Activated B cell treated with CpG ODN at 0.5 μM for 24 hours (primary cell): ENCODE data around the gene DDIAS. TPM values are rescaled to one million over a fixed set of nuclear protein-coding genes. Genes with fewer than 3 reads are reported as not detected.

Experiments used
- ATAC-seq: fragments of 200-7000 bp; cut with Tn5 transposase; one replicate; pipeline ENCODE4 v1.10.0; 2021; ENCODE audit warnings: low read depth, mild to moderate bottlenecking, moderate library complexity
- CTCF ChIA-PET: fragments of 350-600 bp; sonication (Branson Sonifier 250); formaldehyde crosslinking; loops from one replicate; lab custom pipeline; 2021; ENCODE audit warnings: antibody characterized with exemption; lab: Charles Lee
- POLR2A ChIA-PET: fragments of 350-600 bp; sonication (Branson Sonifier 250); formaldehyde crosslinking; loops from one replicate; lab custom pipeline; 2021; ENCODE audit warnings: antibody characterized with exemption; lab: Charles Lee
- DNase-seq: peaks from one replicate; pipeline ENCODE4 v3.0.0; 2022
- H3K27ac Mint-ChIP-seq: one replicate; pipeline ENCODE4 v1.8.0; 2020; ENCODE audit warnings: mixed read lengths
- H3K27me3 Mint-ChIP-seq: one replicate; pipeline ENCODE4 v1.8.0; 2021; ENCODE audit warnings: mixed read lengths
- H3K36me3 Mint-ChIP-seq: one replicate; pipeline ENCODE4 v1.8.0; 2021; ENCODE audit warnings: low read depth, mixed read lengths
- H3K4me1 Mint-ChIP-seq: one replicate; pipeline ENCODE4 v1.8.0; 2021; ENCODE audit warnings: mixed read lengths
- H3K4me3 Mint-ChIP-seq: one replicate; pipeline ENCODE4 v1.8.0; 2020; ENCODE audit warnings: mild to moderate bottlenecking, mixed read lengths
- H3K9me3 Mint-ChIP-seq: one replicate; pipeline ENCODE4 v1.8.0; 2020; ENCODE audit warnings: mixed read lengths
- CTCF ChIP-seq: fragments of 200-600 bp; IDR thresholded peaks from one replicate; pipeline ENCODE4 v1.8.0; 2022; ENCODE audit warnings: antibody characterized with exemption, mild to moderate bottlenecking
- intact Hi-C: fragments of 100-400 bp; cut with micrococcal nuclease; formaldehyde crosslinking; loops from one replicate; pipeline ENCODE4 v1.15.1; 2024
- total RNA-seq: library from RNA; stranded (reverse); gene quantifications from 2 replicates; pipeline ENCODE4 v1.2.3, GENCODE V29; 2022

DDIAS gene
- total RNA-seq, 1 donor from 2014 or later = 4.7 TPM

- Mint-ChIP-seq H3K4me3 (no peak overlapping the region), H3K27me3 (no peaks in the 10 kb centered on the region), H3K36me3 (peaks cover under 1% of the 10 kb centered on the region), H3K27ac (no peak overlapping the region), H3K9me3 (no peaks in the 10 kb centered on the region), H3K4me1 (peaks cover 22% of the 10 kb centered on the region)
- ATAC-seq (peak; percentile 64), DNase-seq (no peak)
- no peak for TF ChIP-seq CTCF
- intact Hi-C loops = loop anchor here (2.0 kb wide), 1 partner anchor 15 kb away; no protein-coding TSS in a partner anchor
- ChIA-PET POLR2A (interaction anchor here (2.2 kb wide), 1 partner anchor 12 kb away, joined by 12 read pairs; the partner anchor contains the start of genes DDIAS and PRCP), CTCF (interaction anchor here (1.0 to 1.9 kb wide), 3 partner anchors 9 to 22 kb away, joined by 3 to 5 read pairs (median 5); no protein-coding TSS in a partner anchor)
These were observed 12.2 kb upstream of the DDIAS start for GRCh38 chr11:82889133-82890001.

DNA sequence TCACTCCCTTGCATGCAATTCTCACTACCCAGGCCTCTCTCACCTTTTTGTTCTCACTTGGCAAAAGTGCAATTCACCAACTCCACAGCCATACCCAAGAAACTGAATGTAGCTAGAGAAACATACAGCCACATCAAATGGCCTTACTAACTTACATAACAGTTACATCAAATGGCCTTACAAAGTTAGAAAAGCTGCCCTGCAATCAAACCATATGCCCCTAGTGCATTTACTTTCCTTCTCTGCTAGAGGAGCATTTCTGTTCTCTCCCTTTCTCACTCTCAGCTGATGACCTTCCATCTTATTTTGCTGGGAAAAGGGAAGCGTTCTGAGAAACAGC, 11.6 kb upstream of the DDIAS start:
- Mint-ChIP-seq H3K27me3 (no peaks in the 10 kb centered on the region), H3K27ac (no peak overlapping the region), H3K9me3 (no peaks in the 10 kb centered on the region), H3K4me1 (peaks cover 26% of the 10 kb centered on the region), H3K36me3 (no peaks in the 10 kb centered on the region), H3K4me3 (no peak overlapping the region)
- intact Hi-C loops = no loop called here
- CTCF ChIA-PET = interaction anchor here (1.0 kb wide), 1 partner anchor 8 kb away, joined by 3 read pairs; no protein-coding TSS in a partner anchor
- POLR2A ChIA-PET = interaction anchor here (2.2 kb wide), 1 partner anchor 11 kb away, joined by 12 read pairs; the partner anchor contains the start of genes DDIAS and PRCP
- ATAC-seq = no peak
- no peak for TF ChIP-seq CTCF
- DNase-seq = no peak

- DNase-seq (no peak), ATAC-seq (no peak)
- CTCF ChIA-PET = interaction anchor here (1.0 kb wide), 1 partner anchor 23 kb away, joined by 4 read pairs; no protein-coding TSS in a partner anchor
- H3K9me3 Mint-ChIP-seq = peaks cover 2% of the 10 kb centered on the region
- POLR2A ChIA-PET = interaction anchor here (0.9 kb wide), 1 partner anchor 11 kb away, joined by 3 read pairs; the partner anchor contains the start of gene DDIAS
- peaks cover 36% of the 10 kb centered on the region for H3K4me1 Mint-ChIP-seq
- H3K4me3 Mint-ChIP-seq = no peak overlapping the region
- H3K36me3 Mint-ChIP-seq = peaks cover 2% of the 10 kb centered on the region
- no peak overlapping the region for H3K27ac Mint-ChIP-seq
- no peaks in the 10 kb centered on the region for H3K27me3 Mint-ChIP-seq
- TF ChIP-seq CTCF = no peak
- intact Hi-C loops = no loop called here
These were observed 10.6 kb upstream of the DDIAS start for GRCh38 chr11:82890936-82891335.

DNA sequence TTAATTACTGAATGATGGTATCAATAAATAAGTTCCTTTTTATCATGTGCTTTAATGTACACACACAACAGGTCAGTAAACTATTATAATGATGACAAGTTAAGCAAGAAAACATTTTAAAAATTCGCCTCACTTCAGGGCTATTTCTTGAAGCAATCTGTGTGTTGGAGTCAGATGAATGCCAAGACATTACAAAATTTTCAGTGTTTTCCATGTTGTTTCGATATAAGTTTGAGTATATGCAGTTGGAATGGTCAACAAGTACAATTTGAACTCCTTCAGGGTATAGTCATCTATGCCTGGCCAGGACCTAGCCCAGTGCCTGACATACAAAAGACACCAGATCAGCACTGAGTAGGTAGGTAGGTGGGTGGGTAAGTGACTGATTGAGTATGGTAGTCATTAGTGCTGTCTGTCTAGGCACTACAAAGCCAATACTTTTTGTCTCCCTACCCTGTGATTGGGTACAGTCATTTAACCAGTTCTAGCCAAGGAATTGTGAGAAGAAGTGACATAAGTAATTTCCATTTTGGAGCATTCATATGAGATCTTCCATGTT, 8.8 kb upstream of the DDIAS start:
- POLR2A ChIA-PET = interaction anchor here (1.1 kb wide), 1 partner anchor 9 kb away, joined by 3 read pairs; the partner anchor contains the start of gene DDIAS
- peak overlapping the region; percentile 63 for H3K27ac Mint-ChIP-seq

More for the DNA sequence above, 8.8 kb upstream of the DDIAS start:
- intact Hi-C loops = no loop called here
- ATAC-seq (no peak), DNase-seq (no peak)
- Mint-ChIP-seq H3K4me1 (peaks cover 43% of the 10 kb centered on the region), H3K9me3 (peaks cover 4% of the 10 kb centered on the region), H3K27me3 (no peaks in the 10 kb centered on the region), H3K36me3 (peaks cover 10% of the 10 kb centered on the region), H3K4me3 (no peak overlapping the region)
- no peak for TF ChIP-seq CTCF
- CTCF ChIA-PET = interaction anchor here (1.1 to 3.6 kb wide), 2 partner anchors 25 to 26 kb away, joined by 5 to 23 read pairs; no protein-coding TSS in a partner anchor
